Esophagus (tissue), 2 donors: ENCODE data around the gene PRPF38B. TPM values are rescaled to one million over a fixed set of nuclear protein-coding genes. Genes with fewer than 3 reads are reported as not detected.
A peak's percentile ranks its signal among the peaks of the same experiment; 100 is the strongest.

Source experiments
- H3K27ac ChIP-seq, 2 donors: one replicate each; pipeline ENCODE4 v1.5.1; 2013; ENCODE audit warnings: low read depth in 2 of 2, mild to moderate bottlenecking in 2 of 2, inconsistent platforms in 1 of 2, low read length in 1 of 2, moderate library complexity in 1 of 2
- H3K27me3 ChIP-seq, 2 donors: one replicate each; pipeline ENCODE4 v1.6.1; 2013; ENCODE audit warnings: low read length in 2 of 2, control low read depth in 1 of 2, mild to moderate bottlenecking in 1 of 2; ENCODE audit not compliant: insufficient read depth in 2 of 2, control insufficient read depth in 1 of 2
- H3K36me3 ChIP-seq, 2 donors: one replicate each; pipeline ENCODE4 v1.6.1; 2013; ENCODE audit warnings: low read length in 1 of 2; ENCODE audit not compliant: control insufficient read depth in 2 of 2, insufficient read depth in 2 of 2
- H3K4me1 ChIP-seq, 2 donors: one replicate each; pipeline ENCODE4 v1.6.1; 2013; ENCODE audit warnings: low read length in 1 of 2; ENCODE audit not compliant: control insufficient read depth in 2 of 2, insufficient read depth in 2 of 2
- H3K4me3 ChIP-seq, 2 donors: one replicate each; pipeline ENCODE4 v1.5.1; 2013; ENCODE audit warnings: low read length in 2 of 2, mild to moderate bottlenecking in 2 of 2, low read depth in 1 of 2, moderate library complexity in 1 of 2
- H3K9me3 ChIP-seq, 2 donors: one replicate each; pipeline ENCODE4 v1.6.1; 2013; ENCODE audit warnings: mild to moderate bottlenecking in 2 of 2, low read depth in 1 of 2, low read length in 1 of 2, moderate library complexity in 1 of 2; ENCODE audit not compliant: control insufficient read depth in 2 of 2, insufficient read depth in 1 of 2
- WGBS, 2 donors: extraction: QIAGEN DNeasy Blood & Tissue Kit; methylation state at CpG; one replicate each; pipeline ENCODE4 v1.1.7; 2013; 5-methylcytosine and 5-hydroxymethylcytosine counted together
- polyA plus RNA-seq, 2 donors: library from polyadenylated mRNA; stranded (reverse); fragments of 200-250 nt; gene quantifications; one replicate each; pipeline ENCODE4 v1.2.3, GENCODE V29; 2013
- donor health status: healthy with polysubstance abuse.
- donor health status: Bipolar disorder and iron deficiency.

The PRPF38B gene
- polyA plus RNA-seq, 2 donors, result 19.2 to 31.2 TPM

GRCh38 chr1:108734171-108734865 is 42.2 kb downstream of the PRPF38B start:
- Histone ChIP-seq H3K36me3 (no peaks in the 10 kb centered on the region), H3K9me3 (no peaks in the 10 kb centered on the region), H3K4me1 (no peaks in the 10 kb centered on the region), H3K27me3 (no peaks in the 10 kb centered on the region), H3K4me3 (no peak overlapping the region), H3K27ac (no peak overlapping the region)
- WGBS, 2 donors, result 94 to 96% methylated on average over 1 of the region's 1 CpG

GRCh38 chr1:108742253-108742652 is 50.1 kb downstream of the PRPF38B start:
- Histone ChIP-seq H3K4me1 (no peaks in the 10 kb centered on the region), H3K27me3 (no peaks in the 10 kb centered on the region), H3K36me3 (no peaks in the 10 kb centered on the region), H3K27ac (no peak overlapping the region), H3K9me3 (no peaks in the 10 kb centered on the region), H3K4me3 (no peak overlapping the region)
- 85% methylated on average over 6 of the region's 6 CpGs for WGBS, 2 donors

- H3K4me1 ChIP-seq, result peaks cover 0 to 7% of the 10 kb centered on the region in 2 donors
- no peaks in the 10 kb centered on the region for H3K9me3 ChIP-seq
- 42 to 52% methylated on average over 3 of the region's 3 CpGs for WGBS, 2 donors
- H3K27ac ChIP-seq, result peak overlapping the region; percentile 36 to 78
- no peak overlapping the region for H3K4me3 ChIP-seq
- H3K36me3 ChIP-seq, result no peaks in the 10 kb centered on the region
- H3K27me3 ChIP-seq, result no peaks in the 10 kb centered on the region
Measured at GRCh38 chr1:108745980-108746381, 53.9 kb downstream of the PRPF38B start.

GRCh38 chr1:108746382-108747170 is 54.5 kb downstream of the PRPF38B start, which contains the start of gene STXBP3:
TSS of gene STXBP3 (plus strand) at chr1:108746674. CDS start at chr1:108746738, 64 bp downstream.
- Histone ChIP-seq H3K27me3 (no peaks in the 10 kb centered on the region), H3K4me1 (peaks cover 0 to 8% of the 10 kb centered on the region in 2 donors), H3K4me3 (peak within 1 kb of the TSS; percentile 70 to 88), H3K9me3 (no peaks in the 10 kb centered on the region), H3K36me3 (no peaks in the 10 kb centered on the region), H3K27ac (peak within 1 kb of the TSS; percentile 98 to 99)
- WGBS, 2 donors, result 1% methylated on average over 62 to 75 of the region's 75 CpGs

GRCh38 chr1:108747171-108747850 is 55.2 kb downstream of the PRPF38B start:
- Histone ChIP-seq H3K27me3 (no peaks in the 10 kb centered on the region), H3K36me3 (no peaks in the 10 kb centered on the region), H3K27ac (peak overlapping the region; percentile 98 to 99), H3K4me1 (peaks cover 0 to 8% of the 10 kb centered on the region in 2 donors), H3K4me3 (peak overlapping the region; percentile 70 to 88), H3K9me3 (no peaks in the 10 kb centered on the region)
- 0 to 1% methylated on average over 15 of the region's 15 CpGs for WGBS, 2 donors

DNA sequence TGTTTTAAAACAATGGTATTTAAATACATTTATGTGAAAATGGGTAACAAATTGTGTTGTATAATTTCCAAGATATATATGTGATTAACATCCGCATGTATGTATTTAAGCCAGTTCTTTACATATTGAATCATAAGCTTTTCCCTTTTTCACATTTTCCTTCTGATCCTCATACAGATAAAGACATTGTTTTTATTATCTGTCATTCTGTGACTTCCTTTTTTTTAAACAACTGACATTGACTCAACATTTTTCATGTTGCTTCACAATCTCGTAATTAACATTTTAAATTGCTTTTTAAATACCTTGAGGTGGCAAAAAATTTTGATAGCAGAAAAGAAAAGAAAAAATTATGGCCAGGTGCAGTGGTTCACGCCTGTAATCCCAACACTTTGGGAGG is 55.8 kb downstream of the PRPF38B start:
- H3K4me1 ChIP-seq, result peaks cover 0 to 8% of the 10 kb centered on the region in 2 donors
- no peaks in the 10 kb centered on the region for H3K36me3 ChIP-seq
- no peak overlapping the region for H3K4me3 ChIP-seq
- no peaks in the 10 kb centered on the region for H3K27me3 ChIP-seq
- 78 to 80% methylated on average over 3 of the region's 3 CpGs for WGBS, 2 donors
- H3K9me3 ChIP-seq, result no peaks in the 10 kb centered on the region
- no peak overlapping the region for H3K27ac ChIP-seq

GRCh38 chr1:108749081-108749480 is 57.0 kb downstream of the PRPF38B start:
- Histone ChIP-seq H3K27me3 (no peaks in the 10 kb centered on the region), H3K36me3 (no peaks in the 10 kb centered on the region), H3K4me3 (no peak overlapping the region), H3K9me3 (no peaks in the 10 kb centered on the region), H3K27ac (peak overlapping the region in 1 of 2 donors; percentile 4), H3K4me1 (peaks cover 0 to 8% of the 10 kb centered on the region in 2 donors)
- 53 to 65% methylated on average over 4 of the region's 4 CpGs for WGBS, 2 donors

- Histone ChIP-seq H3K27me3 (no peaks in the 10 kb centered on the region), H3K27ac (no peak overlapping the region), H3K4me1 (peaks cover 0 to 8% of the 10 kb centered on the region in 2 donors), H3K36me3 (no peaks in the 10 kb centered on the region), H3K4me3 (no peak overlapping the region), H3K9me3 (no peaks in the 10 kb centered on the region)
- WGBS, 2 donors, result 64 to 68% methylated on average over 1 of the region's 1 CpG
Measured at GRCh38 chr1:108750476-108751181, 58.5 kb downstream of the PRPF38B start.
